HL-60 (cell line): ENCODE results near the gene ITGAD.
A peak's percentile ranks its signal among the peaks of the same experiment; 100 is the strongest.

ENCODE experiments used
- DNase-seq, 2 experiments: peaks; one replicate each; pipeline ENCODE4 v3.0.0-alpha.2; 2010 to 2020; ENCODE audit warnings: low read depth in 1 of 2, low spot score in 1 of 2
- H3K27ac ChIP-seq: fragments of 250-450 bp; sonication (Bioruptor Pico); replicated peaks from 2 replicates; pipeline ENCODE4 v1.5.1; 2020; ENCODE audit warnings: mild to moderate bottlenecking, moderate library complexity
- H3K27me3 ChIP-seq: fragments of 250-450 bp; sonication (Bioruptor Pico); 2 replicates; pipeline ENCODE4 v1.5.1; 2021; ENCODE audit warnings: mild to moderate bottlenecking, moderate library complexity; ENCODE audit not compliant: insufficient read depth, poor library complexity, severe bottlenecking
- H3K4me3 ChIP-seq: replicated peaks from 2 replicates; pipeline ENCODE4 v1.5.1; 2011; ENCODE audit warnings: mild to moderate bottlenecking, control low read depth, low read length; ENCODE audit not compliant: insufficient read depth
- GABPA ChIP-seq: IDR thresholded peaks from 2 replicates; pipeline ENCODE4 v1.6.1; 2012; ENCODE audit warnings: low read depth
- POLR2AphosphoS5 ChIP-seq: IDR thresholded peaks from 2 replicates; pipeline ENCODE4 v1.6.1; 2012; ENCODE audit warnings: low read depth
- TF ChIP-seq, protein P1 (sequence below): IDR thresholded peaks from 2 replicates; pipeline ENCODE4 v1.6.1; 2012; ENCODE audit warnings: low read depth; ENCODE audit not compliant: insufficient replicate concordance

Gene ITGAD

DNA sequence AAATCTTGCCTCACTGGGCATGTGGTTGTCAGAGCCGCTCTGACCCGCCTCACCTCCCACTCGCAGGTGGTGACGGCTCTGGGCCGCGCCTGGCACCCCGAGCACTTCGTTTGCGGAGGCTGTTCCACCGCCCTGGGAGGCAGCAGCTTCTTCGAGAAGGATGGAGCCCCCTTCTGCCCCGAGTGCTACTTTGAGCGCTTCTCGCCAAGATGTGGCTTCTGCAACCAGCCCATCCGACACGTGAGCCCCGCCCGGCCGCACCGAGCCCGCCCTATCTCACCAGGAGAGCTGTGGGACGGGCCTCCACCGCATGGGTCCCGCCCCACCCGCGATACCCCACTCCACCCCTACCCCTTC, 82.8 kb downstream of the ITGAD start:
- no peak overlapping the region for H3K27ac ChIP-seq
- H3K27me3 ChIP-seq, result peaks cover 31% of the 10 kb centered on the region
- H3K4me3 ChIP-seq, result peak overlapping the region; percentile 45
- no peak for TF ChIP-seq GABPA
- no peak for TF ChIP-seq POLR2AphosphoS5
- TF ChIP-seq, protein P1, sequence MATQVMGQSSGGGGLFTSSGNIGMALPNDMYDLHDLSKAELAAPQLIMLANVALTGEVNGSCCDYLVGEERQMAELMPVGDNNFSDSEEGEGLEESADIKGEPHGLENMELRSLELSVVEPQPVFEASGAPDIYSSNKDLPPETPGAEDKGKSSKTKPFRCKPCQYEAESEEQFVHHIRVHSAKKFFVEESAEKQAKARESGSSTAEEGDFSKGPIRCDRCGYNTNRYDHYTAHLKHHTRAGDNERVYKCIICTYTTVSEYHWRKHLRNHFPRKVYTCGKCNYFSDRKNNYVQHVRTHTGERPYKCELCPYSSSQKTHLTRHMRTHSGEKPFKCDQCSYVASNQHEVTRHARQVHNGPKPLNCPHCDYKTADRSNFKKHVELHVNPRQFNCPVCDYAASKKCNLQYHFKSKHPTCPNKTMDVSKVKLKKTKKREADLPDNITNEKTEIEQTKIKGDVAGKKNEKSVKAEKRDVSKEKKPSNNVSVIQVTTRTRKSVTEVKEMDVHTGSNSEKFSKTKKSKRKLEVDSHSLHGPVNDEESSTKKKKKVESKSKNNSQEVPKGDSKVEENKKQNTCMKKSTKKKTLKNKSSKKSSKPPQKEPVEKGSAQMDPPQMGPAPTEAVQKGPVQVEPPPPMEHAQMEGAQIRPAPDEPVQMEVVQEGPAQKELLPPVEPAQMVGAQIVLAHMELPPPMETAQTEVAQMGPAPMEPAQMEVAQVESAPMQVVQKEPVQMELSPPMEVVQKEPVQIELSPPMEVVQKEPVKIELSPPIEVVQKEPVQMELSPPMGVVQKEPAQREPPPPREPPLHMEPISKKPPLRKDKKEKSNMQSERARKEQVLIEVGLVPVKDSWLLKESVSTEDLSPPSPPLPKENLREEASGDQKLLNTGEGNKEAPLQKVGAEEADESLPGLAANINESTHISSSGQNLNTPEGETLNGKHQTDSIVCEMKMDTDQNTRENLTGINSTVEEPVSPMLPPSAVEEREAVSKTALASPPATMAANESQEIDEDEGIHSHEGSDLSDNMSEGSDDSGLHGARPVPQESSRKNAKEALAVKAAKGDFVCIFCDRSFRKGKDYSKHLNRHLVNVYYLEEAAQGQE, result no peak
- no peak for DNase-seq
